SH-SY5Y (cell line): ENCODE measurements around the gene KDM4B.

Experiments used
- GATA2 ChIP-seq: IDR thresholded peaks from 2 replicates; pipeline ENCODE4 v1.6.1; 2011; ENCODE audit warnings: mild to moderate bottlenecking, low read depth, low read length
- GATA3 ChIP-seq: IDR thresholded peaks from 2 replicates; pipeline ENCODE4 v1.6.1; 2011; ENCODE audit warnings: low read depth, mild to moderate bottlenecking, low read length, moderate library complexity

KDM4B gene

DNA sequence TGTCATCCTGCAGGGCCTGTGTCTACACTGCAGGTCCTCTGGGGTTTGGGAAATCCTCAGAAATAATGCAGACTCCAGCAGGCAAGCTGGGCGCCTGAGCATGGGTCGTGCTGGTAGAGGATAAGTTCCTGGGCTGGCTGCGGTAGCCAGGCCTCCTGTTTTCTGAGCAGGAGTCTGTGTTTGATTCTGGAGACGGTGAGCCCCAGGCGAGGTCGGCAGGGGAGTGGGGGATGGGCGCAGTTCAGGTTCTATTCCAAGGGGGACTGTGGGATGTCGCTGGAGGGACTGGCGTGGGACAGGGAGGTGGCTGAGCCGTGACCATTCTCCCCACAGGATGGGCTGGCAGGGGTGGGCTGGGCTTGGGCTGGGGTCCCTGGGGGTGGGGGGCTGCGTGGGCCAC is 154.7 kb downstream of the KDM4B start:
- TF ChIP-seq GATA3, result no peak
- TF ChIP-seq GATA2, result no peak

DNA sequence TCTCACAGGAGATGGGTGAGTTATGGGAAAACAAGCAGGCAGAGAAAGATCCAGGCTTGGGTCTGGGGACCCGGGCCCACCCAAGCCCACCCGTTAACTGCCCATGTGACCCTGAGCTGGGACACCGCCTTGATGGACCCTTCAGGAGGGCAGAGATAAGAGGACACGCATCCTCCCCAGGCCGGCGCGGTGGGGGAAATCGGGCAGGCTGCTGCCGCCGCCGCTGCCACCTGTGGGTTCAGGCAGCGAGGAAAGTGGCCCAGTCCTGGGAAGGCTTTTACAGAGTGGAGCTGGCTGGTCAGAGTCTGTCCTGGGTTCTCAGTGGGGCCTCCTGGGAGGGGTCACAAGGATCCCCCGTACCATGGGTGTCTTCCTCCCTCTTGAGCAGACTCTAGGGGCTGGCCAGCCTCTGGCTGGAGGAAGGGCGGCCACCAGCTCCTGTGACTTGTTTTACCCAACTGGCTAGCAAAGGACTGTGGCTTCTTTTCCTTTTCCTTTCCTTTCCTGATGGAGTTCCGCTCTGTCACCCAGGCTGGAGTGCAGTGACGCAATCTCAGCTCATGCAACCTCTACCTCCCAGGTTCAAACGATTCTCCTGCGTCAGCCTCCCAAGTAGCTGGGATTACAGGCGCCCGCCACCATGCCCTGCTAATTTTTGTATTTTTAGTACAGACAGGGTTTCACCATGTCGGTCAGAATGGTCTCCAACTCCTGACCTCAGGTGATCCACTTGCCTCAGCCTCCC is 155.4 kb downstream of the KDM4B start:
- TF ChIP-seq GATA3, result no peak
- TF ChIP-seq GATA2, result no peak

DNA sequence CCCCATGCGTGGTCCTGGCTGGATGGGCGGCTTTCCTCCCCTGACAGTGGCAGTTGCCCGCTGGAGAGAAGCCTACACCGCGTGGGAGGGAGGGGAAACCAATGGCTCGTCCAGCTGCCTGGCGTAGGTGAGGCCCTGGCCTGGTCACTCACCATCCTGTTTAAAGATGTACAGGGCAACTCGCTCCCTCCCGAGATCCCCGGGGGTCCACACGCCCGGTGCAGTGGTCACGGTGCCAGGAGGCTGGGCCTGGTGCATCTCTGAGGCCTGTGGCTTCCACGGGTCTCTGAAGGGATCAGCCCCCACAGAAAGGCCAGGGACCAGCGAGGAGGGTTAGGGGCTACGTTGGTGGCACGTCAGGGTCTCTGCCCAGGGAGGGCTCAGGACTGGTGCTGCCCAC is 156.5 kb downstream of the KDM4B start:
- no peak for TF ChIP-seq GATA3
- TF ChIP-seq GATA2, result no peak

DNA sequence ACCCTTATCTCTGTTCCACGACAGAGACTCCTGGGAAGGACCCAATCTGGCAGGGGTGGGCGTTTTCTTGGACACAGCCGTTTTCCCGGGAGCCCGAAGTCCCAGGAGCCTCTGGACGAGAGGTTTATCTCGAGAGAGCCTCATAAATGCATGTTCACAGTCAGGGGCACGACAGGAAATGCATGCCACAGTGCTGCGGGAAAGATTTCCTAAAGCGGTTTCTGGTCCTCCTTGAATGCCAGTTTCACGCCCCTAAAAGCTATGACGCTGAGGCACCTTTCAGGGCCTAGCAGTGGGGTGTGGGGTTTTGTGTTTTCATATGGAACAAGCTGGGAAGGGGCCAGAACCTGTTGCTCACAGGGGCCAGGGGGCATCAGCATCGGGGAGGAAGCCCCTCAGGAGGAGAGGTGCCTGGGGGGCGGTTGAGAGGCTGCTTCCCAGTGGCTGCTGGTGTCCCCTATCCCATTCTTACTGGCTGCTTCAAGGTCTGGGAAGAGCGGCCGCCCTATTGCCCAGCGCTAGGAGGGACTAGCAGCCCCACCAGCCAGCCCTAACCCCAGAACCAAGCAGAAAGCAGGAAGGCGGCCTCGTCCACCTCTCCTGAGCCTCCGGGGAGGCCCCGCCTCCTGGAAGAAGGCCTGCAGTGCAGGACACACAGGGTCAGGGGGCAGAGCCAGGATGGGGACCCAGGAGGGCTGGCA is 157.0 kb downstream of the KDM4B start:
- no peak for TF ChIP-seq GATA2
- no peak for TF ChIP-seq GATA3

DNA sequence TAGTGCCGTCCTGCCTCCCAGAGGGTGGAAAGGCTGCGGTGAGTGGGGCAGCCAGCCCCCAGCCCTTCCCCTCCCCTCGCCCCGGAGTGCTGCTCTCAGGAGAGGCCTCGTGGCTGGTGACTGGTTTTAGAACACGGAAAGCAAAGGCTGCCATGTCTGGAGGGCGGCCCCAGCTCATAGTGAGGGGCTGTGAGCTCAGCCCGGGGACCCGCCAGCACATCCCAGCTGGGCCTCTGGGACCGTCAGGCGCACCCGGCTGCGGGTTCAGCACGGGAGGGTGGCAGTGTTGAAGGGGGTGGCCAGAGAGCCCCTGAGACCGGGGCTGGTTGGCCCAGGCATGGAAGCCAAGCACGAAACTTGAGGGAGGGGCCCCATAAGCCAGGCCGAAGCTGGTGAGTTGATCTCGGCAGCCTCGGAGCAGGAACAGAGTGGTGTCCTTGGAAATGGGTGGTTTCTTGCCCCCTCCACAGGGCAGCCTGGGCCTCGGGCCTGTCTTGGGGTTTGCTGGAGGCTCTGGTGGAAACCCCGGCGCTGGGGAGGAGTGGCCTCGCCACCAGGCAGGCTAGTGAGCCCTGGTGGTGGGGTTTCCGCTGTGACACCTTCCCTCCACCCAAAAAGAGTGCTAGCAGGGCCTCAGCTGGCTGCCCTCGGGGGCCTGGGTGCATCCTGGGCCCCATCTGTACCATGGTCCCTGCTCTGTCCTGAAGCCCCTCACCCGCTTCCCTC is 157.7 kb downstream of the KDM4B start:
- no peak for TF ChIP-seq GATA2
- TF ChIP-seq GATA3, result no peak

DNA sequence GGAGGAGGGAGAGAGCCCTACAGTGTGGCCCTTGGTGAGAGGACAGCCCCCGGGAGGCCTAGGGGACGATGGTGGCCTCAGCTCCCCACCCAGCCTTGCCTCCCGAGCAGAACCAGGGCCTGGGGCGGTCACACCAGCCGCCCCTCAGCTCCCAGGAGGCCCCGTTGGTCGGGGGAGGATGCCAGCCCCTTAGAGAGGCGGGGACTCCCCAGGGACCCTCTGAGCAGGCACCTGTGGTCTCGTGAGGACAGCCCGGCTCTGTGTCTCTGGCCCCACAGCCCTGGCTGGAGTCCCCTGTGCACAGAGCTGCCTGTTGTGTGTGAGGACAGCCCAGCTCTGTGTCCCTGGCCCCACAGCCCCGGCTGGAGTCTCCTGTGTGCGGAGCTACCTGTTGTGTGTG is 158.8 kb downstream of the KDM4B start:
- no peak for TF ChIP-seq GATA3
- TF ChIP-seq GATA2, result no peak

DNA sequence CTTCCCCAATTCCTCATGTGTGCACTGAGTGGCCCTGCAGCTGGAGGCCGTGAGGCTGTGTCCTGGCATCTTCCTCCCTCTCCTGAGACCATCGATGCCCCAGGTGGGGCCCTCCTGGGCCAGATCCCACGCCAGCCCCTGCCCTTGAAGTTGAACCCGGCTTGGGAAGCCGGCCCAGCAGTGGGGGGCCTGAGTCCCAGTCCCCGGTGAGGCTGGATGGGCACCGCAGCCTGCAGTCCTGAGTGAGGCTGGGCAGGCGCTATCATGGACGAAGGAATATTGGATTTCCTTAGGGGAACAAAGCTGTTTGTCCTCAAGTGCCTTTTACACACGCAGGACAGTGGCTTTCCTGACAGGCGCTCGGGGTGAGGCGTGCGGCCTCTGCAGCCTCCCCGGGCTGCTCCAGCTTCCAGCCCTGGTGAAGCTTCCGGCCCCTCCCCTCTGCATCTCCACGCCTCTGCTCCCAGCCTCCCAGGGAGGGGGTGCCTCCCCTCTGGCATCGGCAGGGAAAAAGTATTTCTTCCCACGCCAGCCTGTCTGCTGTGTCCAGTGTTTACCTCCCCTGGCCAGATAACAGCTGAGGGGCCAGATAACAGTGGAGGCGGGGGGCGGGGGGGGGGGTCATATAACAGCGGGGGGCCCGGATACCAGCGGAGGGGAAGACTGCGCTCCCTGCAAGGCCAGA is 159.5 kb downstream of the KDM4B start:
- TF ChIP-seq GATA3, result no peak
- TF ChIP-seq GATA2, result no peak

DNA sequence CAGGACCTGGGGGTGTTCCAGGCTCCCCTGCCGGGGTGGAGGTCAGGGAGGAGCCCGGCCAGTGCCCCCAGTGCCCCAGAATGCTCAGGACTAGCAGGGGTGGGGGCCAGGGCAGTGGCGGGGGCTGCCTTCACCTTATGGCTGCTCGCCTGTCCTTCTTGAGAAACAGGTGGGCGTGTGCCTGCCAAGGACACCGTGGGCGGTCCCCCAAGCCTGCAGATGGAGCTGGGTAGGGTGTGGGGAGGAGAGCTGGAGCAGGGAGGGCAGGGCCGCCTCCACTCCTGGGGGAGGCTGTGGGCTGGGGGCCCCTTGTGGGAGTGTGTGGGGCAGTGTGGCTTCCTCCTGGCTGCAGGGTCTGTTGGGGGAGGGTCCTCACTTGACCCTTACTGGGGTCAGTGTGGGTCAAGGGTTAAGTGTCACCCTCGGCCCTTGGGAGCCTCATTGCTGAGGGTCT is 160.1 kb downstream of the KDM4B start:
- TF ChIP-seq GATA2 (no peak), GATA3 (no peak)

DNA sequence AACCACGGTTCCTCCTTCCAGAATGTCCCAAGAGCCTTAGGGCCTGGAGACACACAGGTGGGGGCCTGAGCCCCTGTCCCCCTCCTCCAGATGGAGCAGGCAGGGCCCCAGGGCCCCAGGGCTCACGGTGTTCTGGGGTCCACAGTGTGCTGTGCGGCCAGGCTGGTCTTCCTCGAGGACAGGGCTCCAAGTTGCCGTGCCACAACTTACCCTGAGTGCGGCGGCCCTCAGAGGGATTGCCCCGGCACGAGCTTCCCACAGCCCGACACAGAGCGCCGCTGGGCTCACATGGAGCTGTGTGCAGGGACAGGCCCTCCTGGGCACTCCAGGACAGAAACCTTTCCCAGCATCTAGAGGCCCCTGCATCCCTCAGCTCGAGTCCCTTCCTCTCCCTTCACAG is 160.8 kb downstream of the KDM4B start:
- TF ChIP-seq GATA3 (no peak), GATA2 (no peak)

DNA sequence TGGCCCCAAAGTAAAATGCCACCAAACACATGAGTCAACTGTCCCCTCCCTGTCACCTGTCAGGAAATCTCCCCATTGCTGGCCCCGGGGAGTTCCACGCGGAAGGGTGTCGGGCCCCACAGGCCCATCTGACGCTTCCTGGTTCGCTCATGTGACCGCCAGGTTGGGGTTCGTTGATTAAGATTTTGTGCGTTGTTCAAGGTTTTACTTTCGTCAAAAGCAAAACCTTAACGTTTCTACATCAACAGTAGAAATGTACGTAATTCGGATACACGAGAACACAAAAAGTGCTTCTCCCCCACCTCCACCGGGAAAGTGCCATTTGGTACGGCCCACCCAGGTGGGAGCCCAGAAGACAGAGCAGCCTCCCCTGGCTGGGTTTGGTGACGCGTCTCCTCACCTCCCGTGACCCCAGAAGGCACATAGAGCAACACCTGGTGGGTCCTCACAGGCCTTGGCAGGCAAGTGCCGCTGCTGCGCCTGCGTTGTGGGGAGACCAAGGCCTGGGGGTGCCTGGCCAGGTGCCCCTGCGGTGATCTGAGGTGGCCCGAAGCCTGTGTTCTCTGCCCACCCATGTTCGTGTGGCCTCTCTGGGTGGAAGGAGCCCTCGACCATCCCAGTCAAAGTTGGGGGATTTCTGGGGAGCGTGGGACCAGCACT is 161.6 kb downstream of the KDM4B start:
- TF ChIP-seq GATA3, result no peak
- no peak for TF ChIP-seq GATA2

DNA sequence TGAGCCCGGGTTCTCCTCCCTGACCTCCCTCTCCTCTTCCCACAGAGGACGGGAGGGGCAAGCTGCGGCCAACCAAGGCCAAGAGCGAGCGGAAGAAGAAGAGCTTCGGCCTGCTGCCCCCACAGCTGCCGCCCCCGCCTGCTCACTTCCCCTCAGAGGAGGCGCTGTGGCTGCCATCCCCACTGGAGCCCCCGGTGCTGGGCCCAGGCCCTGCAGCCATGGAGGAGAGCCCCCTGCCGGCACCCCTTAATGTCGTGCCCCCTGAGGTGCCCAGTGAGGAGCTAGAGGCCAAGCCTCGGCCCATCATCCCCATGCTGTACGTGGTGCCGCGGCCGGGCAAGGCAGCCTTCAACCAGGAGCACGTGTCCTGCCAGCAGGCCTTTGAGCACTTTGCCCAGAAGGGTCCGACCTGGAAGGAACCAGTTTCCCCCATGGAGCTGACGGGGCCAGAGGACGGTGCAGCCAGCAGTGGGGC is 162.2 kb downstream of the KDM4B start:
- no peak for TF ChIP-seq GATA2

DNA sequence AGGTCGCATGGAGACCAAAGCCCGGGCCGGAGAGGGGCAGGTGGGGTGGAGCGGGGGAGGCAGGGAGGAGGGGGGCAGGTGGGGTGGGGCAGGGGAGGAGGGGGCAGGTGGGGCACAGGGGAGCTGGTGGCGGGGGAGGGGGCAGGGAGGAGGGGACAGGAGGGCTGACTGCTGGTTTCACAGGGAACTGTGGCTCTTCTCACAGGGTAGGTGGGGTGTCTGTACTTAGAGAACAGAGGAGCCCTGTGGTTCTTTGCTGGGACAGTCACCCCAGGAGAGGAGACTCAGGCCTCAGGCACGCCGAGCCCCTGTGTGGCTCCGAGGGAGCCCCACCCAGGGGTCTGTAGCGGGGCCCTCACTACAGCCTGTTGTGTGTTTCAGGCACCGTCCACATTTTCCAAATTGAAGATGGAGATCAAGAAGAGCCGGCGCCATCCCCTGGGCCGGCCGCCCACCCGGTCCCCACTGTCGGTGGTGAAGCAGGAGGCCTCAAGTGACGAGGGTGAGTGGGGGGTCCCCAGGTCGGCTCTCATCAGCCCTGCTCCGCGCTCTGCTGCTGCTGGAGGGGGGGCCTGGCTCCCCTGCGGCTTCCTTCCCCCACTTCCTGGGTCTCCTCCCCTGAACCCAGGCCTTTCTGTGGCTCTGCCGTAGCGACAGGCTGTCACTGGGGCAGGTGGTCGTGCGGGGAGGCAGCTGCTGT is 162.7 kb downstream of the KDM4B start:
- no peak for TF ChIP-seq GATA2
- TF ChIP-seq GATA3, result no peak

DNA sequence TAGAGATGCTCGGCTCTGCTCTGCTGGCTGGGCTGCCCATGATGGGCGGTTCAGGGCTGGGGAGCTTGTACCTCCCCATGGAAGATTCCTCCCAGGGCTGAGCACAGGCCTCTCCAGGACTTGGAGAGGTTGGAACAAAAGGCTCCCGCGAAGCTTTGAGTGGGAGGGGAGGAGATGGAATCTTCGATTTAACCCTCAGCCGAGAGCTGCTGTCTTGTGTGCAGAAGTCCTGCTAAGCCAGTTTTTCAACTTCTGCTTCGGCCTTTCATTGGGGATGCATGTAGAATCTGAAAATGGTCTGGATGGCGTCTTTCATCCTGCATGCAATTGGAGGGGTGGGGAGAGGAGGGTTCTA is 163.3 kb downstream of the KDM4B start:
- TF ChIP-seq GATA3 (no peak), GATA2 (no peak)
